GM12864 (cell line): ENCODE measurements around the gene ASIC4.

Experiments used
- DNase-seq: peaks from one replicate; pipeline ENCODE4 v3.0.0-alpha.2; 2011; ENCODE audit warnings: low read depth
- H3K4me3 ChIP-seq: 2 replicates; pipeline ENCODE4 v1.5.1; 2011; ENCODE audit warnings: mild to moderate bottlenecking, low read depth, low read length, control low read depth
- TF ChIP-seq, protein P1 (sequence below): IDR thresholded peaks from 2 replicates; pipeline ENCODE4 v1.5.1; 2011; ENCODE audit warnings: low read depth, mild to moderate bottlenecking, moderate library complexity, low read length, control low read depth, inconsistent platforms; ENCODE audit errors: missing control alignments

ASIC4 gene

DNA sequence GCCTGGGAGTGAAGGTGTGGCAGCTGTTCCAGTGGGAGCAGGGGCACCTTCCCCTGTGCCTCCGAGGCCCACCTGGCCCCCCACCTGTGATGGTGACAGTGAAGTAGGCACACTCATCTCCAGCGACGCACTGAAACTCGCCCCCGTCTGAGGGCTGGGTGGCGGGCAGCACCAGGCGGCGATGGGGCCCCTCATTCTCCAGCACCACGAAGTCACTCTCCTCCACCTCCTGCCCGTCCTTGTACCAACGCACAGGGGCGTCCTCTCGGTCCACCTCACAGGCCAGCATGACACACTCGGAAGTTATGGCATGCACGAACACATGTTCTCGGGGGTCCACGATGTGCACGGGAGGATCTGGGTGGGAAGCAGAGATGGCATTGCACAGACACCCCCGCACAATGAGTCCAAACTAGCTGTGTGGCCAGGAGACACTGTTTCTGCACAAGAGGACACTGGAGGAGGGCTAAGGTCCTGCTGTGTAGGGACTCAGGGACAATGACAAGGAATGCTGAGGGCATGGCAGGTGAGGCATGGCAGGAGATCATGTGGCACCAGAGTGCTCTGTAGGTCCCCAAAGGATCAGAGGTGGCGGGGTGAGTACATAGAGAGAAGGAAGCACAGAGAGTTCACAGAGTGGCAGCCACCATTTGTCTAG lies 49.1 kb downstream of the ASIC4 start:
- no peak for DNase-seq
- TF ChIP-seq, protein P1, sequence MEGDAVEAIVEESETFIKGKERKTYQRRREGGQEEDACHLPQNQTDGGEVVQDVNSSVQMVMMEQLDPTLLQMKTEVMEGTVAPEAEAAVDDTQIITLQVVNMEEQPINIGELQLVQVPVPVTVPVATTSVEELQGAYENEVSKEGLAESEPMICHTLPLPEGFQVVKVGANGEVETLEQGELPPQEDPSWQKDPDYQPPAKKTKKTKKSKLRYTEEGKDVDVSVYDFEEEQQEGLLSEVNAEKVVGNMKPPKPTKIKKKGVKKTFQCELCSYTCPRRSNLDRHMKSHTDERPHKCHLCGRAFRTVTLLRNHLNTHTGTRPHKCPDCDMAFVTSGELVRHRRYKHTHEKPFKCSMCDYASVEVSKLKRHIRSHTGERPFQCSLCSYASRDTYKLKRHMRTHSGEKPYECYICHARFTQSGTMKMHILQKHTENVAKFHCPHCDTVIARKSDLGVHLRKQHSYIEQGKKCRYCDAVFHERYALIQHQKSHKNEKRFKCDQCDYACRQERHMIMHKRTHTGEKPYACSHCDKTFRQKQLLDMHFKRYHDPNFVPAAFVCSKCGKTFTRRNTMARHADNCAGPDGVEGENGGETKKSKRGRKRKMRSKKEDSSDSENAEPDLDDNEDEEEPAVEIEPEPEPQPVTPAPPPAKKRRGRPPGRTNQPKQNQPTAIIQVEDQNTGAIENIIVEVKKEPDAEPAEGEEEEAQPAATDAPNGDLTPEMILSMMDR, result no peak
- no peak overlapping the region for H3K4me3 ChIP-seq

DNA sequence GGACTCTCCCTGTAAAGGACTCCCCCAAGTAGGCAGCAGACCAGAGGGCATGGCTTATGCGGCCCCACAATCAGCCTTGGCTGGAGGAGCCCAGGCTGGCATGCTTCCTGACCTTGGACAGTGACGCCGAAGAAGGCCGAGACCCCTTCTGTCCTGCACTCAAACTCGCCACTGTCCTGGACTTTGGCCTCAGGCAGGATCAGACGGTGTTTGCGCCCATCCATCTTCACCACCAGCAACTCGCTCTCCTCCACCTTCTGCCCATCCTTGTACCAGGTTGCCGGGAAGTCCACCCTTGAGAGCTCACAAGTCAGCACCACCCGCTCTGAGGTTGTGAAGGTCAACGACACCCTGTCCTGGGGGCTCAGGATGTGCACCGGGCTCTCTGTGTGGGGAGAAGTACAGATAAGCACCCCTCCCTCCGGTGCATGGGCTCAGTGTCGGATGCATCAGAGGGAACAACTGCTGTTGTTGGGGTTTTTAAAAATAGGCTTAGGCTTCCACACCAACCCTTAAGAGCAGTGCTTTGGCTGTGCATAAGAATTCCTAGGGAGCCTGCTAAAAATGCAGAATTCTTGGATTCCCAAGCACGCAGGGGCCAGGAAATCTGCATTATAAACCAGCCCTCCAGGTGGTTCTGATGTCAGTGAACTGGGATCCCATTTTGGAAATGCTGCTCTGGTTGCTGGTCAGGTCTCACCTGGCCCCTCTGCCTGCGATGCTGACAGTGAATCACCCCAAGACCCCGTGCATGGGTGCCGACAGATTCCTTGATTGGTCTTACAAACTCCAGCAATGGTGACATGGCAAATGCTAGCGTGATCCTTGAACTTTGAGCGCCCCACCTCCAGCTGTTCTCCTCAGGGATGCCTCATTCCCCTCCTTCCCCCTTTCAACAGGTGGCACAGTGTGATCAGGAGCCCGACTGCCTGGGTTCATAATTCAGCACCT lies 51.1 kb downstream of the ASIC4 start:
- DNase-seq, result no peak
- TF ChIP-seq, protein P1, result no peak
- no peak overlapping the region for H3K4me3 ChIP-seq

DNA sequence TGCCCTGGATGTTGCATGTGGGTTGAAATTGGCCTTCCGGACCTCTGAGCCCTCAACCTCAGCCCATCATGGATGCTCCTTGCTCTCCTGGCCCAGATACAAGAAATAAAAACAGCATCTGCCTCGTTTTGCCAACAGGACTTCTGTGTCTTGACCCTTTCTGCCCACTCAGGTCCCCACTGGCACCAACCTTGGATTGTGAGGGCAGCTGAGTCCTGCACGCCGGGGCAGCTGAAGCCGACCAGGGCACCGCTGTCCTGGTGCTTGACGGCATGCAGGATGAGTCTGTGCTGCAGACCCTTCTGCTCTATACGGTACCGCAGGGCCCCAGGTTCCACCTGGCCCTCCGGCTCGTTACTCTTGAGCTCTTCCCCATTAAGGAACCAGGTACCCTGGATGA lies 52.4 kb downstream of the ASIC4 start:
- TF ChIP-seq, protein P1, result no peak
- no peak overlapping the region for H3K4me3 ChIP-seq
- DNase-seq, result no peak

DNA sequence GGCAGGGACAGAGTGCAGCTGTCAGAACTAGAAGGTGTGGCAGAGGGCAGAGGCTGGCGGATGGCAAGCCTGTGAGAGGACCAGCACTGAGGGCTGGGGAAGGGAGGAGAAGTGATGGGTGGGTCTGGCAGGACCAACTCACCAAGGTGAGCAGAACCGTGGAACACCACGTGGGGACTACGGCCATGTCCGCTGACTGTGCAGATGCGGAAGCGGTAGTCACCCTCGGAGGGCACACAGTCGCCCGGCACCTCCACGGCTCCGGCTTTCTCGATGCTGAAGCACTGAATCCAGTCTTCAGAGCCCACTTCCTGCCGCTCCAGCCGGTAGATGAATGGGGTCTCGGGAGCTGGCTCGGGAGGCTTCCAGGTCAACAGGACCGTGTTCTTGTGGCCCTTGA lies 52.8 kb downstream of the ASIC4 start:
- TF ChIP-seq, protein P1, result no peak
- no peak for DNase-seq
- H3K4me3 ChIP-seq, result no peak overlapping the region

DNA sequence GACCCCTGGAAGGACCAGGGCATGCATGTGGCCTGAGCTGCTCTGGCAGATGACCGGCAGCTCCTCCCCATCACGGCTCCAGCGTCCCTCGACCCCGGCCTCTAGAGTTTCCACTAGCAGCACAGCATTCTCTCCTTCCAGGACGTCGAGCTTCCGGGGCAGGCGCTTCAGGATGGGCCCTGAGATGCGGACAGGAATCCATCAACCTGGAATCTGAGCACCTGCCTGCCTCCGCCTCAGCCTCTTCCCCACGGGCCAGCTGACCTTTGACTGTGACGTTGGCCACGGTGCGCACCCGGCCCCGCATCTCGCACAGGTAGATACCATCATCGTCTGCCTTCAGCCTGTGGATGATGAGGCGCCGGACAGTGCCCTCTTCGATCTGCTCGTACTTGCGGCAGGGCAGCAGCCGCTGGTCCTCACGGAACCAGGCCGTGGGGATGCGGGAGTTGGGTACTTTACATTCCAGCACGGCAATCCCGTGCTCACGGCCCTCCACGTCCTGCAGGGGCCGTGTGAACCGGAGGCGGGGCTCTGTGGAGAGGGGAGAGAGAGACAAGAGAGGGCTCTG lies 53.6 kb downstream of the ASIC4 start:
- no peak overlapping the region for H3K4me3 ChIP-seq
- DNase-seq, result no peak
- TF ChIP-seq, protein P1, result no peak

DNA sequence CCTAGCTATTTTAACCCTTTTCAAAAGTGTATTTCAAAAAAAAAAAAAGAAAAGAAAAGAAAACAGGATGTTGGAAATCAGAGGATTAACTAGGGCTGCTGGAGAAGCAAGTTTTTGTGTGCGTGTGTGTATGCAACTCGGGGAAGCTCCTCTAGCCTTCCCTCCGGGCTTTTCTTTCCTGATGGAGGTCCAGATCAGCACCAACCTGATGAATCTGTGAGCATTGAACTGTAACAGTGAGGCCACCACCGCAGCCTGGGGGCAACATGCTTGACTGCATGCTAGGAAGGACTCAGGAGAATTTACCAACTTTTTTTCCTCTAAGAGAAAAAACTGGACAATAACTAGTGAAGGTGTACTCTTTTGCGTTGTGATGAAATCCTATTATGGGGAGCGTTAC lies 54.8 kb downstream of the ASIC4 start:
- H3K4me3 ChIP-seq, result no peak overlapping the region
- TF ChIP-seq, protein P1, result no peak

More for the DNA sequence above, 54.8 kb downstream of the ASIC4 start:
- no peak for DNase-seq
